Measurements from ENCODE around the gene EPHA6. TPM values are rescaled to one million over a fixed set of nuclear protein-coding genes. Genes with fewer than 3 reads are reported as not detected.

EPHA6 gene
- not detected in 2 replicates for total RNA-seq

DNA sequence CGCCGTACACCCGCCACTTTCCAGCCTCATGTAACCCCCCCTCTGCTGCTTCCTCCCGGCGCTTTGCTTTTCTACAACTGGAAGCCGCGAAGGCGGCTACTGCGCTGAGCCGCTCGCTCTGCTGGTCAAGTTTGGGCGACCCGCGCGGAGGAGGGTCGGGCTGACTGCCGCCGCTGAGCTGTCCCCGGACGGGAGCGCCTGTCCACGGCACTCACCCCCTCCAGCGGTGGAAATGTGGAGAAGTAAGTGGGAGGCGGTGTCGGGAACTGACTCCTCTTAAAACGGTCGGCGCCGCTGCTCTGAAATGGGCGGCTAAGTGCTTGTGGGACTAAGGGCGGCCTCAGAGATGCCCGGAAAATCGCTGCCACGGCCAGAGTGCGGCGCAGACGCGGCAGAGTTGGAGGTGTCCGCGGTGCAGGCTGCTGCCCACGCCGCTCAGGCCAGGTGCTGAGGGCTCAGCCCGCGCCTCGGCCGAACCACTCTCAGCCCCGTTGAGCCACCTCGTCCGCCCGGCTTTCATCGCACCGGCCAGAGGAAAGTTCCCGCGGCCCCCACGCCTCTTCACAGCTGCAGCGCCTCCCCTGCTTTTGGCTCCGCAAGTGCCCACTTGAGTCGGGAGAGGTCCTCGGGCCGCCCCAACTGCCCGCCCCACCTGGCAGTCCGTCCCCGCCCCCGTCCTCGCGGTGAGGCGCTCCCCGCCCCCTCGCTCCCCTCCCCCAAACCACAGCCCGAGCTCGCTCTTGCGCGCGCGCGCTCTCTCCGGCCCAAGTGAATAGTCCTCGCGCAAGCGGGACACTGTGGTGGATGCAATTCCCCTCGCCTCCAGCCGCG is at the start of gene EPHA6:
EPHA6 (plus strand) TSS at position 775 of the 831 bp plus-strand sequence.

DNA sequence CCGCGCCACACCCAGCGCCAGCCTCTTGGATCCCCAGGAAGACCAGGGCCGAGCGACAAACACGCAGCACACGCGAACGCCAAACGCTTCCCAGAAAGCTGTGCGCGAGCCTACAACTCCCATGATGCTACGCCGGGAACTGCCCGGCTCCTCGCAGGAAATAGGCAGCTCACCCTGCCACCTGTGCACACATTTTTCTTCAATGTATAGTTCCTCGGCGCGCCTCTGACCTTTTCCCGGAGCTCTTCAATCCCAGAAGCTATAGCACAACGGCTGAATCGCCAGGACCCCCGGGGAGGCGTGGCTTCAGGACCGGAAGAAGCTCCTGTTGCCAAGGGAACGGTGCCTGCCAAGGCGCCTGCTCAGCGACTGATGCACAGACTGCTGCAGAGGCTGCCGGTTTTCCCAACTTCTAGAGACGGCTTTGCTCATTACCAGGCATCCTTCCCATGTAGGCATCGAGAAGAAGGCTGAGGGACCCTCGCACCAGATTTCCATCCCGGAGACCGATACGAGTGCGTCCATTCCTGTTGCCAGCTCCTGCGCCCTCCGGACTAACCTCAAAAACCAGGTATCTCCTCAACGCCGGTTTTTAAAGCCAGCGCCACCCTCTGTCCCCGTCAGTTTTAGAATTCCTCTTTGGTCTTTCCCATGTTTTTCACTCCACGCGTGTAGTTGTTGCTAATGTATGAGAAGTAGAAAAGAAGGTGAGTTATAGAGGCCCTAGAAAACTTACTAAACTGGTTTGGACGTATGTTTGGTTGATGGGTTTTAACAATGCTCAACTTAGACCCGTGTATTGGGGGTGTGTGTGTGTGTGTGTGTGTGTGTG is 950.2 kb downstream of the EPHA6 start, which contains the start of gene ARL6:
ARL6 (plus strand) TSS at position 352 of the 832 bp plus-strand sequence. CDS start 3,350 bp downstream, outside the sequence.

